Activated naive CD4-positive, alpha-beta T cell treated with anti-CD3 and anti-CD28 coated beads, Interleukin-2, amount 50 U/mL, for 72 hours (primary cell): ENCODE results near the gene SDK1. TPM values are rescaled to one million over a fixed set of nuclear protein-coding genes. Genes with fewer than 3 reads are reported as not detected.
A peak's percentile ranks its signal among the peaks of the same experiment; 100 is the strongest.
"Not testable (repeated sequence)": the region's sequence is repeated elsewhere in the genome, so short reads cannot be mapped to it uniquely, and the experiment has no call there.

Experiments
- ATAC-seq, 2 donors: fragments of 150-1000 bp; cut with Tn5 transposase; 2 replicates each; pipeline ENCODE4 v1.10.0; 2021; ENCODE audit warnings: mild to moderate bottlenecking in 2 of 2, moderate library complexity in 2 of 2
- DNase-seq, 2 donors: peaks; one replicate each; pipeline ENCODE4 v3.0.0; 2021 to 2022; ENCODE audit warnings: low spot score in 2 of 2
- H3K27ac Mint-ChIP-seq, 2 donors: one replicate each; pipeline ENCODE4 v1.8.0; 2022; ENCODE audit warnings: mild to moderate bottlenecking in 2 of 2, mixed read lengths in 2 of 2
- H3K36me3 Mint-ChIP-seq, 2 donors: one replicate each; pipeline ENCODE4 v1.8.0; 2022; ENCODE audit warnings: mixed read lengths in 2 of 2
- H3K9me3 Mint-ChIP-seq, 2 donors: one replicate each; pipeline ENCODE4 v1.8.0; 2022; ENCODE audit warnings: mixed read lengths in 2 of 2
- total RNA-seq, 2 donors: library from RNA; stranded (reverse); gene quantifications; one replicate each; pipeline ENCODE4 v1.2.3, GENCODE V29; 2022

SDK1 gene
- total RNA-seq, 2 donors from 2014 or later: 1.3 to 2.1 TPM

- no peak overlapping the region for H3K27ac Mint-ChIP-seq
- DNase-seq (no peak), ATAC-seq (no peak)
- peaks cover 0 to 8% of the 10 kb centered on the region in 2 donors for H3K36me3 Mint-ChIP-seq
- H3K9me3 Mint-ChIP-seq: peaks cover 0 to 8% of the 10 kb centered on the region in 2 donors
Observed at GRCh38 chr7:3914051-3914775, 613.2 kb downstream of the SDK1 start.

GRCh38 chr7:3915337-3915878, 614.4 kb downstream of the SDK1 start:
- Mint-ChIP-seq H3K27ac (no peak overlapping the region), H3K36me3 (peaks cover 0 to 12% of the 10 kb centered on the region in 2 donors), H3K9me3 (peaks cover 0 to 8% of the 10 kb centered on the region in 2 donors)
- ATAC-seq (peak in 1 of 2 donors; percentile 85), DNase-seq (no peak)

- Mint-ChIP-seq H3K9me3 (peaks cover 0 to 8% of the 10 kb centered on the region in 2 donors), H3K27ac (no peak overlapping the region), H3K36me3 (peaks cover 0 to 12% of the 10 kb centered on the region in 2 donors)
- ATAC-seq (no peak), DNase-seq (no peak)
Observed at GRCh38 chr7:3916146-3916545, 615.1 kb downstream of the SDK1 start.

- Mint-ChIP-seq H3K9me3 (peaks cover 0 to 8% of the 10 kb centered on the region in 2 donors), H3K36me3 (peaks cover 0 to 12% of the 10 kb centered on the region in 2 donors), H3K27ac (no peak overlapping the region)
- no peak for DNase-seq
- peak in 1 of 2 donors; percentile 21 for ATAC-seq
Observed at GRCh38 chr7:3917436-3917835, 616.4 kb downstream of the SDK1 start.

- H3K36me3 Mint-ChIP-seq: peaks cover 0 to 12% of the 10 kb centered on the region in 2 donors
- DNase-seq (no peak), ATAC-seq (no peak)
- H3K9me3 Mint-ChIP-seq: peaks cover 0 to 8% of the 10 kb centered on the region in 2 donors
- no peak overlapping the region for H3K27ac Mint-ChIP-seq
Observed at GRCh38 chr7:3918576-3918975, 617.5 kb downstream of the SDK1 start.

GRCh38 chr7:3922175-3922635, 621.2 kb downstream of the SDK1 start:
- DNase-seq: no peak
- Mint-ChIP-seq H3K36me3 (peaks cover 0 to 12% of the 10 kb centered on the region in 2 donors), H3K27ac (no peak overlapping the region), H3K9me3 (peaks cover 0 to 8% of the 10 kb centered on the region in 2 donors)
- no peak for ATAC-seq

GRCh38 chr7:3923307-3923918, 622.4 kb downstream of the SDK1 start:
- DNase-seq (no peak), ATAC-seq (no peak)
- Mint-ChIP-seq H3K27ac (no peak overlapping the region), H3K36me3 (peaks cover 0 to 10% of the 10 kb centered on the region in 2 donors), H3K9me3 (peaks cover 0 to 8% of the 10 kb centered on the region in 2 donors)

GRCh38 chr7:3924277-3924676, 623.2 kb downstream of the SDK1 start:
- ATAC-seq: no peak

GRCh38 chr7:3927446-3928110, 626.5 kb downstream of the SDK1 start:
- DNase-seq (no peak), ATAC-seq (no peak)
- Mint-ChIP-seq H3K27ac (no peak overlapping the region), H3K9me3 (no peaks in the 10 kb centered on the region), H3K36me3 (no peaks in the 10 kb centered on the region)

More at GRCh38 chr7:3924277-3924676, 623.2 kb downstream of the SDK1 start:
- no peak for DNase-seq
- no peak overlapping the region for H3K27ac Mint-ChIP-seq
- peaks cover 0 to 3% of the 10 kb centered on the region in 2 donors for H3K36me3 Mint-ChIP-seq
- H3K9me3 Mint-ChIP-seq: no peaks in the 10 kb centered on the region

GRCh38 chr7:3928727-3929515, 627.9 kb downstream of the SDK1 start:
- ATAC-seq: peak in 1 of 2 donors; percentile 49
- H3K27ac Mint-ChIP-seq: peak overlapping the region in 1 of 2 donors; percentile 29
- no peak for DNase-seq
- H3K36me3 Mint-ChIP-seq: no peaks in the 10 kb centered on the region
- H3K9me3 Mint-ChIP-seq: no peaks in the 10 kb centered on the region

GRCh38 chr7:3931843-3932242, 630.8 kb downstream of the SDK1 start:
- Mint-ChIP-seq H3K36me3 (peaks cover 10 to 19% of the 10 kb centered on the region in 2 donors), H3K27ac (no peak overlapping the region), H3K9me3 (peaks cover 0 to 9% of the 10 kb centered on the region in 2 donors)
- DNase-seq: no peak
- no peak for ATAC-seq

- Mint-ChIP-seq H3K9me3 (peaks cover 0 to 9% of the 10 kb centered on the region in 2 donors), H3K27ac (no peak overlapping the region), H3K36me3 (peaks cover 10 to 19% of the 10 kb centered on the region in 2 donors)
- ATAC-seq (no peak), DNase-seq (no peak)
Observed at GRCh38 chr7:3937146-3937545, 636.1 kb downstream of the SDK1 start.

GRCh38 chr7:3937605-3938004, 636.6 kb downstream of the SDK1 start:
- Mint-ChIP-seq H3K36me3 (peaks cover 10 to 19% of the 10 kb centered on the region in 2 donors), H3K9me3 (peaks cover 0 to 9% of the 10 kb centered on the region in 2 donors), H3K27ac (no peak overlapping the region)
- ATAC-seq (no peak), DNase-seq (no peak)

GRCh38 chr7:3941706-3942105, 640.7 kb downstream of the SDK1 start:
- not testable (repeated sequence) for H3K27ac Mint-ChIP-seq, H3K9me3 Mint-ChIP-seq, DNase-seq, ATAC-seq
- peaks cover 8 to 13% of the 10 kb centered on the region in 2 donors for H3K36me3 Mint-ChIP-seq

- Mint-ChIP-seq H3K9me3 (peaks cover 3 to 9% of the 10 kb centered on the region in 2 donors), H3K36me3 (peaks cover 8 to 13% of the 10 kb centered on the region in 2 donors)
- no peak for DNase-seq
Observed at GRCh38 chr7:3942276-3942675, 641.2 kb downstream of the SDK1 start.

More at GRCh38 chr7:3942276-3942675, 641.2 kb downstream of the SDK1 start:
- H3K27ac Mint-ChIP-seq: no peak overlapping the region
- no peak for ATAC-seq
